Skeletal muscle cell (primary cell): ENCODE measurements around the gene NLE1.
"Not testable (repeated sequence)": the region's sequence is repeated elsewhere in the genome, so short reads cannot be mapped to it uniquely, and the experiment has no call there.

Experiments used
- DNase-seq: peaks from one replicate; pipeline ENCODE4 v3.0.0-alpha.2; 2010; ENCODE audit warnings: low read depth
- H3K4me3 ChIP-seq: 2 replicates; pipeline ENCODE4 v1.5.1; 2011; ENCODE audit warnings: low read depth, mild to moderate bottlenecking, control low read depth, low read length, moderate library complexity

NLE1 gene

DNA sequence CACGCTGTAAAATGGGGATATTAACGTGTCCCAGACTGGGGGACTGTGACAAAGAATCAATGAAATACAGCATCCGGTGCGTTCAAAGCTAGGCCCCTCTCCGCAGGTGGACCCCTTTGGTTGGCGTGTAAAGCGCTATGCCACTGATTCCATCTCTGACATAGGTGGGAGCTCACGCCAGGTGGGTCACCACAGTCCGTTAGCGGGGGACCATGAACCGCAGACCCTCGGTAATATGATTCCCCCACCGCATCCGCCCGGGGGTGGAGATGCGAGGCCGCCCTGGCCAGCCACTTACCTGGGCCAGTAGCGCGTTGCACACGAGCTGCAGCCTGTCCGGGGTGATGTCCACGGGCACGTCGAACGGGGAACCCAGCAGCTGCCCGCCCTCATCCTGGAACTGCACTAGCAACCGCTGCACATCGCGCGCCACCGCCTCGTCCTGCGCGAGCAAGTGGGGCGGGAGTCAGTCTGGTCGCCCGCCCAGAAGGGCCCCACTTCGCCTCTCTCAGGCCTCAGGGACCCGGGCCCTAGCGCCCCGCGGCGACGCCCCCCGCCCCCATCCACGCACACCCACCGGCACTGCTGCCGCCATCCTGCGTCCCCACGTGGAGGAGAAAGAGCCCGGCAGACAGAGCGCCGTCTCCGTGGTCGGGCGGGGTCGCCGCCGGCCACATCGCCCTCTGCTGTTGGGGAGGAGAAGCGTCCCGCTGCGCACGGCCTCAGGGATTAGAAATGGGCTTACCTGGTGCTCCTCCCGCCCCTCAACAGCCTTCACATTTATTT, at the start of gene NLE1:
TSS of gene NLE1 (minus strand) at position 623 of the 786 bp plus-strand sequence. CDS start at position 595, 28 bp downstream.
- peak within 1 kb of the TSS; percentile 85 for H3K4me3 ChIP-seq
- peak; percentile 54 for DNase-seq

DNA sequence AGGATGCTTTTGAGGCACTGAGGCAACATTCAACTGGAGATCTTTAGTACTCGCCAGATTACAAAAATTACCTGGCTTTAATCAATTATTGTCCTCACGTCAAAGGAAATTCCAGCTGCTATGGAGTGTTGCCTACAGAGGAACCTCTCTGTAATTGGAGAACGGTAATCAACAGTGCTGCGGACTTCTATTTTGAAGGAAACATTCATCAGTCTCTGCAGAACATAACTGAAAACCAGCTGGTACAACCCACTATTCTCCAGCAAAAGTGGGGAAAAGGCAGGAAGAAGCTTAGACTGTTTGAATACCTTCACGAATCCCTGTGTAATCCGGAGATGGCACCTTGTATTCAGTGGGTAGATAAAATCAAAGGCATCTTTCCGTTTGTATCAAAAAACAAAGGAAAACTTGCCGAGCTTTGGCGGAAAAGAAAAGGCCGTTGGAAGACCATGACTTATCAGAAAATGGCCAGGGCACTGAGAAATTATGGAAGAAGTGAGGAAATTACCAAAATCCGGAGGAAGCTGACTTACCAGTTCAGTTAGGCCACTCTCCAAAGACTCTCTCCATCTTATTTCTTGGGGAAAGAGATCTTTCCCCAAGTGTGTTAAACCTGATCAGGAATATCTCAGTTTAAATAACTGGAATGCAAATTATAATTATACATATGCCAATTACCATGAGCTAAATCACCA, 49.0 kb upstream of the NLE1 start:
- H3K4me3 ChIP-seq = no peak overlapping the region
- no peak for DNase-seq

GRCh38 chr17:35189291-35189690, 47.2 kb upstream of the NLE1 start:
- H3K4me3 ChIP-seq = no peak overlapping the region
- DNase-seq = no peak

GRCh38 chr17:35188111-35188510, 46.0 kb upstream of the NLE1 start:
- no peak overlapping the region for H3K4me3 ChIP-seq
- DNase-seq = no peak

DNA sequence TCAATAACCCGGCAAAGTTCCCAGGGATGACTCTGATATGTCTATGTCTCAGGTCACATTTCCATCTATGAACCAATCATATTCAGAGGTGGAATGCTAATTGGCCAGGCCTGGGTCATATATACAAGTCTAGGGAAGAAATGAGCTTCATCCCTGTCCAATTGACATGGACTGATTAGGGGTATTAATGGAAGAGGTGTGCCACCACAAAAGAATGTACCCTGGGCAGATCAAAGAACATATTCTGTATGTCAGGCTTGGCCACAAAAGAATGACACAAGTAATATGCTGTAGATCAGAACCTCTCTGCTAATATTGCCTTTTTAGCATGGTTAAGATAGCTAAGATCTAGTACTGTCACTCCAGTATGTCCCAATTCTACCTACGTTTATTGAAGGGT, 45.4 kb upstream of the NLE1 start:
- H3K4me3 ChIP-seq = no peak overlapping the region
- DNase-seq = no peak

DNA sequence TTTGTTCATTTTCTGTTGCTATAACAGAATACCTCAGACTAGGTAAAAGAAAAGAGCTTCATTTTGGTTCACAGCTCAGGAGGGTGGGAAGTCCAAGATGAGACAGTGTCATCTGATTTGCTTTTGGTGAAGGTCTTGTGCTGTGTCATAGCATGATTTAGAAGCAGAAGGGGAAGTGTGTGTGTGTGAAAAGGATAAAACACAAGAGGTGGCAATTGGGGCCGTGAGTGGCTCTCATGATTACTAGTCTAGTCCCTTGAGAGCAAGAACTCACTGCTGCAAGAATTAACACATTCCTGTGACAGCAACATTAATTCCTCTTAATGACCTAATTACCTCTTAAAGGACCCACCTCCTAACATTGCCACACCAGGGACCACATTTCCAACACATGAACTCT, 43.7 kb upstream of the NLE1 start:
- DNase-seq = no peak
- H3K4me3 ChIP-seq = no peak overlapping the region

DNA sequence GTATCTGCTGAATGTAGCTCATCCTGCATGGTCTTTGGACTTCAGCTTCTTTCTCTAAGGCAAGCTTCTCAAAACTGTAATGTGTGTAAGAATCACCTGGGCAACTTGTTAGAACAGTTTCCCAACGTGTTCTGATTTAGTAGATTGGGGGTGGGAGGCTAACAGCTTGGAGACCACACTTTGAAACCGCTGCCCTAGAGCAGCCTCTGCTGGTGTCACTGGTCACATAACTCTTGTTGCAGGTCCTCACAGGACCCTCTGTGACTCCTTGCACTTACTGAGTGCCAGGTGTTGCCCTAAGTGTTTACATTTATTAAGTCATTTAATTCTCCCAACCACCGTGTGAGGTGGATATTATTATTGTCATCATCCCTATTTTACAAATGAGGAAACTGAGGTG, 42.2 kb upstream of the NLE1 start:
- no peak for DNase-seq
- H3K4me3 ChIP-seq = no peak overlapping the region

DNA sequence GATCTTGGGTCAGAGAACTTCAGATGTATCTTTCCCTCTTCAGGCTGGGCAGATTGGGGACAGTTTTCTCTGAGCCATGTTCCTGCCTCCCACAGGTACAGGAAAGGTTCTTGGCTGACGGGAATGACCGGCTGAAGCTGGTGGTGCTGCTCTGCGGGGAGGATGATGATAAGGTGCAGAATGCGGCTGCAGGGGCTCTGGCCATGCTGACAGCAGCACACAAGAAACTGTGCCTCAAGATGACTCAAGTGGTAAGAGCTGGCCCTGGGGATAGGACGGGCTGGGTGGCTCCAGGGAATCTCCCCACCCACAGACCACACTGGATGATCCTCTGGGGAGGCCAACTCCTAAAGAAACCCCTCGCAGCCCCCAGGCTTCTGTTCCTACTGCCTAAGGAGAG, 41.2 kb upstream of the NLE1 start:
- H3K4me3 ChIP-seq = no peak overlapping the region
- DNase-seq = no peak

- H3K4me3 ChIP-seq, DNase-seq: not testable (repeated sequence)
These were observed 37.3 kb upstream of the NLE1 start for GRCh38 chr17:35179379-35179778.

- DNase-seq = no peak
- H3K4me3 ChIP-seq = no peak overlapping the region
These were observed 34.8 kb upstream of the NLE1 start for GRCh38 chr17:35176897-35177296.

DNA sequence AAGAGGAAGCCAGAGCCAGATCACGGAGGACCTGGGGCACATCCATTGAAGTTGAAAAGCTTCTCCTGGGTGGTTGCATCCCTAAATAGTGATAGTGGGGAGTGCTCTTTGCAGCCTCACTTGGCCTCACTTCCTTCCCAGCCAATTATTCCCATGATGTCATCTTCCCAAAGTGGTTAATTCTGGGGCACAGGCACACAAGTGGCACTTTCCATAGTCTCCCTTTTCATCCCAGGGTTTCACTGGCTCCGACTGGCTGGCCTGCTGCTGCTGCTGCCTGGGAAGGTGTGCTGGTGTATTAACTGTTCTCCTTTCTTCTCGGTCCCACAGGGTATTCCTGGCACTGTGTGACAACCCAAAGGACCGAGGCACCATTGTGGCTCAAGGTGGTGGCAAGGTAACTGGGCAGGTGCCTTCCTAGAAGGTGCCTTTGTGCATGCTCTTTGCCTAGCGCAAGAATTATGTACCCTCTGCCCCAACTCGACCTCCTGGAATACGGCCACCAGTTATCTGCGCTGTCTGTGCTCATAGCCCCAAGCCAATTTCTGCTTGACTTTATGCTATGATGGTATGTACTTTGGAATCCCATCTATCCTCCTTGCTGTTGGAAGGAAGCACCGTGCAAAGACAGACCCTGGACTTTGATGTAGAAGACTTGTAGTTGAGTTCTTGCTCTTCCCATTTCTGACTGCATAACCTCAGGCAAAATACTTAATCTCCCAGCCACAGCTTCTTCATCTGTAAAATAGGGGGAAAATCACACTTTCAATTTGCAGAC, 33.7 kb upstream of the NLE1 start:
- H3K4me3 ChIP-seq = no peak overlapping the region
- no peak for DNase-seq

DNA sequence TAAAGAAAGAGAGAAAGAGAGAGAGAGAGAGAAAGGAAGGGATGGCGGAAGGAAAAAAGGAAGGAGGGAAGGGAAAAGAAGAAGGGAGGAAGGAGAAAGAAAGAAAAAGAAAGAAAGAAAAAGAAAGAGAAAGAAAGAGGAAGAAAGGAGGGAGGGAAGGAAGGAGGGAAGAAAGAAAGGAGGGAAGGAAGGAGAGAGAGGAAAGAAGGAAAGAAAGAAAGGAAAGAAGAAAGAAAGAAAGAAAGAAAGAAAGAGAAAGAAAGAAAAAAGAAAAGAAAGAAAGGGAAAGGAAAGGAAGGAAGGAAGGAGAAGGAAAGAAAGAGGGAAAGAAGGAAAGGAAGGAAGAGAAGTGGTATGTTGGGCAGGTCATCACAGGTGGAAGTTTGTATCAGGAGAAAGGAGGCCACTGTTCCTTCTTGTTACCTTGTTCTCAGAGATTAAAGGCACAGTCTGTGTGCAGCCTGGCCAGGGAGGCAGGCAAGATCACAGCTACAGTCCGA, 32.8 kb upstream of the NLE1 start:
- H3K4me3 ChIP-seq = no peak overlapping the region
- DNase-seq = no peak

GRCh38 chr17:35172321-35172720, 30.2 kb upstream of the NLE1 start:
- DNase-seq, H3K4me3 ChIP-seq: not testable (repeated sequence)

- no peak overlapping the region for H3K4me3 ChIP-seq
- DNase-seq = no peak
These were observed 29.7 kb upstream of the NLE1 start for GRCh38 chr17:35171834-35172233.

DNA sequence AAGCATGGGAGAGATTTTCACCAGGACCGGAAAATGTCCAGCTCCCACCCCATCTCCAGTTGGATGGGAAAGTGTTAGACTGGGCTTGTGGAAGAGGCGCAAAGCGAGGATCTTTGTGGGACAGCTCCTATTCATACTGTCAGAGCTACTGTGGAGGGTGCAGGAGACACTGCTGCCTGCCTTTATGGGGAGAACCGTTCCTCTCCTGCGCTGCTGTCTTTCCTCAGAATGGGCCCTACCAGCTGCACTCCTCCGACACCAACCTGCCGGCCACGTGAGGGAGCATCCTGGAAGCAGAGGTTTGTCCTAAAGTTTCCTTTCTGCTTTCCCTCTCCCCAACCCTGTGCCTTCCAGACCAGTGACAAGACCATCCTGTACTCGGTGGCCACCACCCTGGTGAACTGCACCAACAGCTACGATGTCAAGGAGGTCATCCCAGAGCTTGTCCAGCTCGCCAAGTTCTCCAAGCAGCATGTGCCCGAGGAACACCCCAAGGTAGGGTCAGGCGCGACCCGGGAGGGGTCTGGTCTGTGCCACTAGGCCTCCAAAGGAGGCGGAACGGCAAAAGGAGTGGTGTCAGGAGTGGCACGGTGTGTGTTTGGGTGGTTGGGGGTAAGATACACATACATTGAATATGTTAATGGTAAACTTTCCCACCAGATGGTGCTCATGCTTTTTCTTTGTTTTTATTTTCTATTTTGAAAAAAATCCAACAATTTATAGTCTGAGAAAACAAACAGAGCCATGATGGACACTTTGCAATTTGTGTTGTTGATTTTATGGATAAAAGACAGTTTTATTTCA, 29.1 kb upstream of the NLE1 start:
- no peak overlapping the region for H3K4me3 ChIP-seq
- no peak for DNase-seq

GRCh38 chr17:35169835-35170363, 27.8 kb upstream of the NLE1 start:
- no peak overlapping the region for H3K4me3 ChIP-seq
- DNase-seq = no peak

GRCh38 chr17:35167666-35168065, 25.6 kb upstream of the NLE1 start:
- H3K4me3 ChIP-seq = no peak overlapping the region
- no peak for DNase-seq

- H3K4me3 ChIP-seq = no peak overlapping the region
- no peak for DNase-seq
These were observed 24.9 kb upstream of the NLE1 start for GRCh38 chr17:35167046-35167445.

- no peak for DNase-seq
- H3K4me3 ChIP-seq = no peak overlapping the region
These were observed 24.4 kb upstream of the NLE1 start for GRCh38 chr17:35166526-35166925.
